HG03280 (cell line): ENCODE measurements around the gene FRMD3.

ENCODE experiments used
- ATAC-seq: cut with Tn5 transposase; IDR thresholded peaks from one replicate; pipeline ENCODE4 v1.9.1; 2021; ENCODE audit warnings: mild to moderate bottlenecking, moderate library complexity; ENCODE audit not compliant: unreplicated experiment

FRMD3 gene

DNA sequence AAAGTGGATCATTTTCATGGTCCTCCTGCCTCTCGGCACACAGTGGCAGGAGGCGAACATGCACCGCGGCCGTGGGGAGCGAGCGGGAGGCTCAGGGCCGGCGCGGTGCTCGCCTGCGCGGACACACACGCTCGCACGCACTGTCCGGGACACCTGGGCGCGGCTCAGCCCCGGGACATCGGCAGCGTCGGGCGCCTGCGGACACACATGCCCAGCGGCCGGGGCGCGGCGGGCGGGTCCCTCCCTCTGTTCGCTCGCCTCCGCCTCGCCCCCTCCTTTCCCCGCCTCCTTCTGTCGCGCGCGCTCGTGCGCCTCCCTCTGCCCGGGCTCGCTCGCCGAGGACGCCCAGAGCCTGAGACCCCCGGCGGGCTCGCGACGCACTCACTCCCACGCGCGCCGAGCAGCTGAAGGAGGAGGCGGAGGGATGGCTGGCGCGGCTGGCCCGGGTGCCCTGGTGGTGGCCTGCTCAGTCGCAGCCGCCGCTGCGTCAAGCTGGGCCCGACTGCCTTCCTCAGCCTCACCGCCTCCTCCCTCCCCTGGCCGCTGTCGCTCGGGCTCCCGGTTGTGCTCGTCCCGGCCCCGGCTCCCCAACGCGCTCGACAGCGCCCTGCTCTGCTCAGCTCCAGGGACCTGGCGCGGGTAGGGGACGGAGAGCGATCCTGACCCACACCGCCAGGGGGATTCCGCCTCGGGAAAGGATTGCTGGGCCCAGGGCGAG is at the start of gene FRMD3:
FRMD3 (minus strand) TSS at position 230 of the 718 bp plus-strand sequence; CDS start at position 60, 170 bp downstream.
- ATAC-seq = no peak

DNA sequence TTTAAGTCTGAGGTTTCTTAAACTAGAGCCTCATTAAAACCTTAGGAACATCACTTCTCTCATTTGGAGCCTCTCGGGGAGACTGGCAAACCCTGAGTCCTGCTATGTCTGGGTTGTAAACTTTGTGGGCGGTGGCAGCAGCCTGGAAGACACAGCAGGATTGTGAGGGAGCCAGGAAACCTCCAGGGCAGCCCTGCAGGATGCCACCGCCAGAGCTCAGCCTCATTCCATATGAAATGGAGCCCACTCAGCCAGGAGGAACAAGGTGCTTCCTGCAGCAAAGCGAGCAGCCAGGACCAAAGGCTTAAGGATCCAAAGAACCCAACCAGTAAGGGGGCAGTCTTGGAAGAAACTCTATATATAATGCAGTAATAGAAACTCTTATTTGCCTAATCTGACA is 46.8 kb upstream of the FRMD3 start:
- ATAC-seq = no peak

DNA sequence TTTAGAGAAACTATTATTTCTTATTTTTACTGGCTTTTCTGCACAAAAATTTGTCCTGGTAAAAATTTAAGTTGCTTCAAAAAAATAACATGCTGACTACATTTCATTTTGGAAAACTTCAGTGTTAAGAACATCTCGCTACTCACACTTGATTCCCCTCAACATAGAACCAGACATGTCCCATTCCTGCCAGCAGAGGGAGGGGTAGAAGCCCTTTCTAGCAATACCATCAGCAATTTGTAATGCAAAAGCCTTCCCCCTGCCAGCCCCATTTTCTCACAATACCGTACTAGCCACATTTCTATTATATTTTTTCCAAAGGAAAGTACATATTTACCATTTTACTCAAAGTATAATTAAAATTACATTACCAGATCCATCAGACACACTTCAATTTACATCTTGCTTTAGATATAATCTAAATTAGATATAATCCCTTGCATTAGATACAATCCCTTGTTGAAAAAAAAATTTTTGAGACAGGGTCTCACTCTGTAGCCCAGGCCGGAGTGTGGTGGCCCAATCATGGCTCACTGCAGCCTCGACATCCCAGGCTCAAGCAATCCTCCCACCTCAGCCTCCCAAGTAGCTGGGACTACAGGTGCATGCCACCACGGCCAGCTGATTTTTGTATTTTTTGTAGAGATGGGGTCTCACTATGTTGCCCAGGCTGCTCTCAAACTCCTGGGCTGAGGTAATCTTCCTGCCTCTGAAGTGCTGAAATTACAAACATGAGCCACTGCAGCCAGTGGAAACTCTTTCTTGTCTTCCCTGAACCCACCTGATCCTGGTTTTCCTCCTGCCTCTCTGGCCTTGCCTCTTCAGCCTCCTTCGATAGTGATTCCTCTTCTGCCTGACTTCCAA is 45.2 kb upstream of the FRMD3 start:
- ATAC-seq = no peak

DNA sequence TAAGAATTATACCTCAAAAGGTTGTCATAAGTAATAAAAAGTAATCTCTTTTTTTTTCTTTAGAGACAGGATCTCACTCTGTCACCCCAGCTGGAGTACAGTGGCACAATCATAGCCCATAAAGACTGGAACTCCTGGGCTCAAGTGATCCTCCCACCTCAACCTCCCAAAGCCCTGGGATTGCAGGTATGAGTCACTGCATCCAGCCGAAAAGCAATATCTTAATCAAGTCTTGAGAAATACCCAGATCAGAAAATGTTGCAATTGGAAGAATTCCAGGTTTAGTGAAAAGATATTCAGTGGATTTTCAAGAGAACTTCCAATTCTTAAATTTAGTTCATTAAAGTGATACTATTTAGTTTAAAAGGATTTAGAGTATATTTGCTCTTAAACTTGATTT is 43.8 kb upstream of the FRMD3 start:
- no peak for ATAC-seq

DNA sequence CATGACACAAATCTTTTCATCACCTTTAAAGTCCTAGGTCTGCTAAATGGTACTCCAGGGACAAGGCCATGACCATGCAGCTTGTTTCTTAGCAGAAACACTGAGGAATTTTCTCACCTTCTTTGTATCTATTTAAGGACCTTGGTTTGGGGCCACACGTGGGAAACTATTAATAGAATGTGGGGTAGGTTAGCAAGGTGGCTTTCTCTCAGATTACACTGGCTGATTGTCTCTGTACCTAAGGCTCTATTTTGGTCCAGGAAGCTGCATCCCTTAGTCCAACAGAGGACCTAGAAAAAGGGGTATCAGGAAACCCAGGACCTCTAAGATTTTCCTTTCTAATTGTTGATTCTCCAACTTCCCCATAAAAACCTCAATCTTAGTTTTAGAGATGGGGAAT is 36.3 kb upstream of the FRMD3 start:
- ATAC-seq = no peak

DNA sequence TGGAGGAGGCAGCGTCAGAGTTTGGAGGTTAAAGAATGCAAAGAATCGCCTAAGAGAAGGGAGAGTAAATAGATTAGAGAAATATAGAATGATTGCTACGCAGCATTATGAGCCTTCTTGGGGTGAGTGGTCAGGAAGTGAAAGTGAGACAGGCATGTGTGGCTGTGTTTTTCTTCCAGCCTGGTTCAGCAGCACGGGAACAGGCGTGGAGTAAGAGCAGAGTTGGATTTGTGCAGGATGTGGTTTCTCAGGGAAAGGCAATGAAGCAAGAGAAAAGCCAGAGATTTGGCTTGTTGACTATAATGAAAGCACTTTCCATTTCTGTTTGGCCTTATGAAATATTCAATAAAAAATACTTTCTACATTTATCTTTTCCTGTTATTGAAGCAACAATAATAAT is 34.3 kb upstream of the FRMD3 start:
- ATAC-seq = no peak

DNA sequence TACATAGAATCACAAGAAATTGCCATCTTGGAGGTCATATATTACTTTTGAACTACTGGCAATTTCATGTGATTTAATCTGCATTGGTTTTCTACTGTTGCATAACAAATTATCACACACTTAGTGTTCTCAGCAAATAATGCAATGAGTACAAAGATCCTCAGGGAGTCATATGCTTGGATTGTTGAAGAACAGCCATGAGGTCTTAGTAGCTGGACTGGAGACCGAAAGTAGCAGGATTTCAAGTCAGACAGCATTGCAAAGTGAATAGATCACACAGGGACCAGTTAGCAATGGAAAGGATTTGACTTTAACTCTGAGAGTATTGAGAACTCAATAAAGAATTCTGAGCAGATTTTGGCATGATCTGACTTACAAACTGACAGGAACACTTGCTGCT is 32.2 kb upstream of the FRMD3 start:
- ATAC-seq = no peak

DNA sequence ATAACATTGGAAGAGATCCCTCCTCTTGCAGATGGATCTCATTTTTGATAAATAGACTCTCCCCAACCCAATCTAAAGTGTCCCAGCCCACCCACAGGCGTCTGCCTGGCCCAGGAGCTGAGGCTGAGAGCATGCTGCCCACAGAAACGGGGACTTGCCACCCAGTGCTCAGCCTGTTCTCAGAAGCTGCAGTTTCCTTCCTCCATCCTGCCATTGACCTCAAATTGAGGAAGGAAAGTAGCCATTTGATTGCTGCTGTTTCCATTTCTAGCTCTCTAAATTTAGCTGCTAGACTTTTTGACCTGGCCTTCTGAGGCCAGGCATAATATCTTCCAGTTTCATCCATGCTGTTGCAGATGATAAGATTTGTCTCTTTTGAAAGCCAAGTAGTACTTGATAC is 31.1 kb upstream of the FRMD3 start:
- ATAC-seq = no peak

DNA sequence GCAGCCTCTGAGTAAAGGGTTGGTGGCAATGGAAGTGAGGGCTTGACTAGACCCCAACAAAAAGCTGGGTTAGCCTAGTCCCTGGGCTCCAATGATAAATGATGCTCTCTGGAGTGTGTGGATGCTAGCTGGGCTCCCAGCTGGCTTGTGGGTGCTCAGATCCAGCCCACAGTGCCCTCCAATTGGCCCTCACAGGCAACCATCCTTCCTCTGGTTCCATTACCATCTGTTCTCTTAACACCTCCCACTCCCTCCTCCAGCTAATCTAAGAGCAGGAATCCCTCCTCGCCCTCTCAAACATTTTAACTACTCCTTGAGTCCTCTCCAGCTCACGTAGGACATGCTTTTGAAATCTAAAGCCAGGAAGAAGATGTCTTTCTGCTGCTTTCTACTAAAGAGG is 25.2 kb upstream of the FRMD3 start:
- no peak for ATAC-seq

DNA sequence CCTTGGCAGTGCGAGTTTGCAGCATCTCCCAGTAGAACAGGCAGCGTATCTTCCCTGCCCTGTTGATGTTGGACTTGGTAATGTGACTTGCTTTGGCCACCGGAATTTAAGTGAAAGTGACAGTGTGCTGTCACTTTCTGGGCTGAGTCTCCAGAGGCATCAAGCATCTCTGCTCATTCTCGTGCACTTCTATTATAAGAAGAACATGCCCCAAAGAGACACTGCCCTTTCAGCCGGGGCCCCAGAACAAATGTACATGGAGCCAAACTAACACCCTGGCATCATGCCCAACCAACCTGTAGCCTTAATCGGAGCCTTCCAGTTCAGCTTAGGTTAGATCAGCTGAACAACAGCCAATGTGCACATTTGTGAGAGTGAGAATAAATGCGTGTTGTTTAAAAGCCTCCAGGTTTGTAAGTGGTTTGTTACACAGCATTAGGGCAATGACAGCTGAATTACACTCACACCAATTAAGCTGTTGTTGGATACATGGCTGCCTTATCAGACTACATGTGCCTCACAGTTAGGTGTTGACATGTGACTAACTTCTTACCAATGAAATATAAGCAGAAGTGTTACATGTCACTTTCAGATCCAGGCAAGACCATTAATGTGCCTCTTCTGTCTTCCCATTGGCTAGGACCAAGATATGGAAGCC is 22.1 kb upstream of the FRMD3 start:
- ATAC-seq = no peak

DNA sequence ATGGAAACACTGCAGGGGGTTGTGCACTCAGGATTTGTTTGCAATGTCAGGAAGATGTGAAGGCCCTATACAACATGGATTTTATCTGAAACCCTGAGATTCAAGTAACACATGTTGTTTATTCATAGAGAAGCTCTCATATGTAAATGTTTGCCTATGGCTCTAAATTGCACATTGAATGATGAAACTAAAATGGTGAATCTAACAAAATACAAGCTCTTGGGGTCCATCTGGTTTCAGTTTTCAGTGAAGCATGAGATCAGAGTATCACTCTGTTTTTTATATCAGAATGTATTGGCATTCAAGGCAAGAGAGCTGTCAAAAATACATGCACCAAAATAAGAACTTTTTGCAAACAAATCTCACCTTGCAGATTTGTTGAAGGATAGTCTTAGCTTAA is 19.6 kb upstream of the FRMD3 start:
- no peak for ATAC-seq

DNA sequence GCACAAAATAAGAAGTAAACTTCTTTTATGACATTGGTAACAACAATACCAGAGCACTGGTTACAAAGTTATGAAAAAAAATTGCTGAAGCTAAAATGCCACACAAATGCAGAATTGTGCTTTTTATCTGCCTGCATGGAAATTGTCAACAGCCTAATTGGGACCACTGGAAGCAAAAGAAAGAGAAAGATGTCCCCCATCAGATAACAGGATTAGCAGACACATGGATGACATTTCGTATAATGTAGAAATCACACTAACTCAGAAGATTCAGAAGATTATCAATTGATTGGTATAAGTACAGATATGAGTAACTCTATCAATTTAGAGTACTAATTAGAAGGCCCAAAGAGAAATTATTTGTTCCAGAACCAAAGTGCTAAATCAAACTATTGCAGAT is 19.1 kb upstream of the FRMD3 start:
- ATAC-seq = no peak

DNA sequence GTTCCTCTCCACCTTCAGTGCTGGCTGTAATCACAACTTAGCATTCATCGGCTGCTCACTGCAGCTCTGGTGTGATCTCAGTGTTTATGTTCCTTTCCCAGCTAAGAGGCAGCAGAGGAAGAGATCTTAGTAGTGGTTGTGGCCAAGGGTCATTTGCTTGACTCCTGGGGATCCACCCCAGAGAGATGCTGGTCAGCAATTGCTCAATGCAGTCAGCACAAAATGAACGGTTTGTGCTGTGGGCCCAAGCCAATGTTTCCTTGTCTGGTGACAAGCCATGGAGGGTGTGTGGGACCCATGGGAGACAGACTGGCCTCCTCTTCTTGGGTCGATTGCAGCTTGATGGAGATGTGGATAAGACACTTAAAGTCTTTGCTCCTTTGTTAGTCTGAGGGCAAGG is 16.1 kb upstream of the FRMD3 start:
- no peak for ATAC-seq

DNA sequence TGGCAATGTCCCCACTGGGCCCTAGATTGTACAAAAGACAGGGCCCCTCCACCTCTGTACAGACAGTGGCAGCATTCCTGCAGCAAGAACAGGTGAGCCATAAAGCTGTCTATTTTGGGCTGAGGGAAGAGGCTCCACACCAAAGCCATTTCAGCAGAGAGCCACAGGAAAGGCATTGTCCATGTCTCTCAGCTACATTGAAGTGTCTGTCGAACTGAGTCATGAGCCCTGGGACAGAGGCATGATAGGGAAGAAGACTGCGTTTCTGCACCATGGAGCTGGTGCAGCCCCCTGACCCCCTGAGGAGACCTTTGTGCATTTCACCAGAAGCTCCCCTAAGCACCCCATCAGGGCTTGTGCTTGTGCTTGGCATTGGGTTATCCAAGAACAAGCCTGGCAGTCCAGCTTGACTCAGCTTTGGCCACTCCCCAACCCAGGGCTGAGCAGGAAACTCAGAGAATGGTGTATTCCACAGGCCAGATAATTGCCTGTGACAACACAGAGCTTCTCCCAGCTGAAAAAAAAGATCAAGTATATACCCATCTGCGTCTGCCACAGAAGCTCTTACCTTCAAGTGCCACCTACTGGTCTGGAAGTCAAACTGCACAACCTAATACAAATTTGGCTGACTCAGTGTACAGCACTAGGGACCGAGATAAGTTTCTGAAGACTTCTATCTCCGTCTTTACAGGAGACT is 5.9 kb upstream of the FRMD3 start:
- peak; percentile 92 for ATAC-seq

DNA sequence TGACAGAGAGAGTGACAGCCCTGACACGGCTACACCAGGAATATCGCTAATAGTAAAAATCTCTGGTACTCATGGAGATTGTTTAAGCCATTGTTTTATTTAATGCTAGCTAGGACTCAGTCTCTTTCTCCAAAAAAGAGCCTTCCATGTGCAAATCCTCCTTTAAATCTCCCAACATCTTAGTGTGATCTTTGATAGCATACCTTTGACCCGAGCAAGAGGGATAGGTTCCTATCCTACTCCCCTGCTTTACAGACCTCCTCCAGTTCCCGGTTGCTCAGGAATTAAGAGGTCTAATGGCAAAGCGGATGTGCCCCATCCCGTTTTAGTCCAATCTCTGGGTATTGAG is 663 bp upstream of the FRMD3 start:
- no peak for ATAC-seq

DNA sequence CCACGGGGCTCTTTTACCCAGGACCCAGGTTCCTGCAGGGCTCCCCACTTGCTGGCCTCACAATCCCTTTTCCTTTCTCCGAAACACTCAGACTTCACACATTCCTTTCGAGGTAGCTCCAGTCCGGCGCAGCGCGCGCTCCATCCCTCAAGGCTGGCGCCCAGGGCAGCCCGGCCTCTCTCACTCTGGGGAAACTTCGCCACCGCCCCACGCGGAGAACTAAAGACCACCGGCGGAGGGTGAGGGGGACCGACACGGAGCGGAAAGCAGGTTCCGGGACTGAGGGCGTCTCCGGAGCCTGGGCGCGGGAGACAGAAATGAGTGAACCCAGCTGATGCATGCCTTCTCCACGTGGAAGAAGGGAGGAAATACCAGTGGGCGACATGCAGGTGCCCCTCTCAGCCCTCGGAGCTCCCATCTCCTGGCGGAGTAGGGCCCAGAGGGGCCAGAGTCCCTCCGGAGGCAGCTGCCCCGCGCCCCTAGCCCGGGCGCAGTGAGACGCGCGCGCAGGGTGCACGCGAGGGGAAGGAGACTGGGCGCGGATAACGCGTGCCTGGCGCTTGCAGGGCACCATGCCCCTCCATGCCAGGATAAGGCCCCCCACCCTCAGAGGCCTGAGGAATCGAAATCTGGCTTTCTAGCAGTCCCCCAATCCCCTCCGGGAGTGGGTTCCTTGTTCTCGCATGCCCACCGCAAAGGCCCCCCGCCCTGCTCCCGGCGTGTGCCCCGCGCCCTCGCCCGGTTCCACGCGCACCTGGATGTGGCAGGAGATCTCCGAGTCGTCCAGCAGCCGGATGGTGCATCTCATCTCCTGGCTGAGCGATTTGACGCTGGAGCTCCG is 650 bp downstream of the FRMD3 start:
- ATAC-seq = no peak

DNA sequence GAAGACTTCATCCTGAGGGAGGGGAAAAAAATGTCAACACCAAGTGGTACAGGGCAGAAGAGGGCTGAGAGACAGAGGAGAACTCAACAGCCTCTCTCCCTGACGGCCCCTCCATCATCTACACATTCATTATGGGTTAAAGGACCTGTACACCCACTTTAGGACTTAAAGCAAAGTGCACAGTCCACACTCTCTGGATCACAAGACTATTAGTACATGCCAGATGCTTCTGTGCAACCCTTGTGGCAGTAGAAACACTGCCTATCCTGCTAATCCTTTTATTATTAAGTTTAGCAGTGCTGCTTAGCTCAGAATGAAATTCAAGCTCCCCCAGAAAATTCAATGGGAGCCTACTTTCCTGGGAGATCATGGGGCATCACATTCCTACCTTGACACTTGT is 1.9 kb downstream of the FRMD3 start:
- ATAC-seq = no peak

DNA sequence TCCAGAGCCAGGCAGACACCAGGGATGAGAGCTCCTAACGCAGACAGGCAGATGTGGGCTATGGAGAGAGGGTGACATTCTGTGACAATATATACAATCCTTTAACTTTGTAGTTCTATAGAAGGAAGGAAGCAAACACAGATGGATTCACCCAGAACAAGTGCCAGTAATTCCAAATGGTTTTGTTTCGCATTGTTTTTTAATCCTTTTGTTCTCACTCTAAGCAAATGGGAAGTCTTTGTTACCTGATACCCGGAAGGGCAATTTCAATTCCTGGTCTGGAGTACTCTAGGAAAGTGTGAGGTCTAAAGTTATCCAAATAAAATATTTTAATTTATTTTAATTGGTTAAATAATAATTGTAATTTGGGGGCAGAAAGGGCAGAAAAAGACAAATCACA is 2.5 kb downstream of the FRMD3 start:
- ATAC-seq = no peak

DNA sequence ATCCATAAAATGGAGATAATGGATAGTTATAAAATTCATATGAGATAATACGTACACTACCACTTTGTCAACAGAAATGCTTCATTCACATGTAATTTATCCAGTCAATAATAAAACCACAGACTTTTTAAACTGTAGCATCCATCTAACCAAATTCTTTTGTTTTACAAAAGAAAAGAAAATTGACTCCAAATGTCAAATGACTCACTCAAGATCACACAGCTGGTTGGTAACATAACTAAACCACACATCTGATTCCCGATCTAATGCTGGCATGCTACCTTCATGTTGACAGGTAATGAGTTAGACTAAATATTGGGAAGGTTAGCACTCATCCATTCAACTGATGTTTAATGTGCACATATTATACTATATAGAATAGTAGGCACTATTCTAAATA is 4.9 kb downstream of the FRMD3 start:
- ATAC-seq = no peak

DNA sequence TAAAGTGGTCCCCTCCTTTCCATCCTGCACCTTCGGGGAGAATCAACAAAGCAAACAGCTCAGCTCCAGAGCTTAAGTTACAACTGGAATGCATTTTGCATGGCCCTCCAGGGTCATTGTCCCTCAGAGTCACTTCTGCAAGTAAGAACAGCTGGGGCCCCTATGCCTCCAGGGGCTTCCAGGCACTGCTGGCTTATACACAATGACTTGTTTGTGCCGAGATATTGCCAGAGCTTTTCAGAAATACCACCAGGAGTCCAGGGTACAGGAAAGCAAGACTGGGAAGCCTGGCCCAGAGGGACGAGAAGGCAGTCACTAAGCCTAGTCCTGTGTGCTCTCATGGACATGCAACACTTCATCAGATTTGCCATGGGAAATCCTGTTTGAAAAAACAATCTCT is 11.3 kb downstream of the FRMD3 start:
- ATAC-seq = no peak

DNA sequence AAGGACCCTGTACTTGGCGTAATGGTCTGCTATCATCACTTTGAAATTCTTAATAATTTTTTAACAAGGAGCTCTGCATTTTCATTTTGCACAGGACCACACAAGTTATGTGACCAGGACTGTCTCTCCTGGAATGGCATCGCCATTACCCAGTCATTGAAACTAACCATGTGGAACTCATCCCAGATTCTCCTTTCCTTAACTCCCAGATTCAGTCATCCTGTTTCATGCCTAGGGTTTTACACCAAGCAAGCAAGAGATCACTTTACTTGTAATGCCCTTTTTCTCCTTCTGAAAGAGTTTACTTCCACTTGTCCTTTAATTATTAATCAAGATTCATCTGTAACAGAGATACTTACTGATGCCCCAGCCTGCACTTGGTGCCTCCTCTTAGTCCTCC is 12.0 kb downstream of the FRMD3 start:
- no peak for ATAC-seq
